Gastroesophageal sphincter (tissue), 4 donors: Measurements from ENCODE around the gene MAGEB2. TPM values are rescaled to one million over a fixed set of nuclear protein-coding genes. Genes with fewer than 3 reads are reported as not detected.
"Not testable (repeated sequence)": the region's sequence is repeated elsewhere in the genome, so short reads cannot be mapped to it uniquely, and the experiment has no call there.

Experiments used
- ATAC-seq: fragments of 150-250 bp; one replicate; pipeline ENCODE4 v1.9.1; 2016; ENCODE audit warnings: mild to moderate bottlenecking, moderate library complexity
- H3K27ac ChIP-seq, 4 donors: fragments of 200-600 bp; sonication (generic) in 3 of 4; 1 replicate in 3 of 4; 2 replicates in 1 of 4; pipeline ENCODE4 v1.5.1; 2016 to 2019
- H3K27me3 ChIP-seq: fragments of 200-600 bp; sonication (generic); one replicate; pipeline ENCODE4 v1.5.1; 2019
- H3K36me3 ChIP-seq, 2 donors: fragments of 200-600 bp; sonication (generic); one replicate each; pipeline ENCODE4 v1.5.1; 2019; ENCODE audit warnings: control low read depth in 1 of 2
- H3K4me1 ChIP-seq, 3 donors: fragments of 200-600 bp; sonication (generic); 1 replicate in 2 of 3; 2 replicates in 1 of 3; pipeline ENCODE4 v1.5.1; 2016 to 2019; ENCODE audit warnings: control low read depth in 2 of 3
- H3K4me3 ChIP-seq, 2 donors: fragments of 200-600 bp; sonication (generic); one replicate each; pipeline ENCODE4 v1.5.1; 2019; ENCODE audit warnings: mild to moderate bottlenecking in 1 of 2, moderate library complexity in 1 of 2
- H3K9me3 ChIP-seq, 3 donors: fragments of 200-600 bp; sonication (generic); one replicate each; pipeline ENCODE4 v1.5.1; 2017 to 2019; ENCODE audit warnings: control low read depth in 2 of 3
- EP300 ChIP-seq: sonication (generic); formaldehyde crosslinking; IDR thresholded peaks from one replicate; pipeline ENCODE4 v1.6.1; 2017; ENCODE audit warnings: antibody characterized with exemption, mild to moderate bottlenecking
- POLR2A ChIP-seq, 2 donors: fragments of 450-650 bp; IDR thresholded peaks; one replicate each; pipeline ENCODE4 v1.6.1; 2017; ENCODE audit warnings: antibody characterized with exemption in 2 of 2, mild to moderate bottlenecking in 2 of 2, moderate library complexity in 1 of 2
- POLR2AphosphoS5 ChIP-seq: sonication (generic); formaldehyde crosslinking; IDR thresholded peaks from one replicate; pipeline ENCODE4 v1.6.1; 2017; ENCODE audit warnings: antibody characterized with exemption
- WGBS, 2 donors: methylation state at CpG; one replicate each; pipeline ENCODE4 v1.1.5; 2018; ENCODE audit warnings: low coverage in 1 of 2; 5-methylcytosine and 5-hydroxymethylcytosine counted together
- total RNA-seq, 4 donors: library from RNA; depleted of rRNA; stranded (reverse); fragments of >200 nt; gene quantifications; one replicate each; pipeline ENCODE4 v1.1.0, GENCODE V29; 2016
- TF ChIP-seq, protein P1 (sequence below), 4 experiments: fragments of 200-600 bp in 2 of 4; fragments of 450-650 bp in 2 of 4; sonication (generic) in 1 of 4; IDR thresholded peaks; one replicate each; pipeline ENCODE4 v1.5.1; 2017 to 2019; ENCODE audit warnings: antibody characterized with exemption in 4 of 4, mild to moderate bottlenecking in 2 of 4, moderate library complexity in 2 of 4

Gene MAGEB2, protein sequence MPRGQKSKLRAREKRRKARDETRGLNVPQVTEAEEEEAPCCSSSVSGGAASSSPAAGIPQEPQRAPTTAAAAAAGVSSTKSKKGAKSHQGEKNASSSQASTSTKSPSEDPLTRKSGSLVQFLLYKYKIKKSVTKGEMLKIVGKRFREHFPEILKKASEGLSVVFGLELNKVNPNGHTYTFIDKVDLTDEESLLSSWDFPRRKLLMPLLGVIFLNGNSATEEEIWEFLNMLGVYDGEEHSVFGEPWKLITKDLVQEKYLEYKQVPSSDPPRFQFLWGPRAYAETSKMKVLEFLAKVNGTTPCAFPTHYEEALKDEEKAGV
- not detected for total RNA-seq

DNA sequence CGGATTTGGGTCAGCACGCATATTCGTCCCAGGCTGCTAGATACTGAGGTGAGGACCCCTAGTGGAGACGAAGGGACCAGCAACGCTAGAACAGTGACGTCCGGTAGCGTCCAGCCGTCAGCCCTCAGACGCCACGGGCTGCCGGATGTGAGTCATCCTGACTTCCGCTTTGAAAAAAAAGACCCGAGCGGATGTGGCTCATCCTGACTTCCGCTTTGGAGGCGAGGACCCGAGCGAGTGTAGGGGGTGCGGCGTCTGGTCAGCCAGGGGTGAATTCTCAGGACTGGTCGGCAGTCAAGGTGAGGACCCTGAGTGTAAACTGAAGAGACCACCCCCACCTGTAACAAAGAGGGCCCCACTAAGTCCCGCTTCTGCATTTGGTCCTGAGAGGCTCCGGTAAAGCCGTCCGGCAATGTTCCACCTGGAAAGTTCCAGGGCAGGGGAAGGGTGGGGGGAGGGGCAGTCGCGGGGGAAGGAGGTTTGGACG is at the start of gene MAGEB2:
MAGEB2 (plus strand) TSS at position 207 of the 487 bp plus-strand sequence. CDS start 3,018 bp downstream, outside the sequence.
- TF ChIP-seq, protein P1, sequence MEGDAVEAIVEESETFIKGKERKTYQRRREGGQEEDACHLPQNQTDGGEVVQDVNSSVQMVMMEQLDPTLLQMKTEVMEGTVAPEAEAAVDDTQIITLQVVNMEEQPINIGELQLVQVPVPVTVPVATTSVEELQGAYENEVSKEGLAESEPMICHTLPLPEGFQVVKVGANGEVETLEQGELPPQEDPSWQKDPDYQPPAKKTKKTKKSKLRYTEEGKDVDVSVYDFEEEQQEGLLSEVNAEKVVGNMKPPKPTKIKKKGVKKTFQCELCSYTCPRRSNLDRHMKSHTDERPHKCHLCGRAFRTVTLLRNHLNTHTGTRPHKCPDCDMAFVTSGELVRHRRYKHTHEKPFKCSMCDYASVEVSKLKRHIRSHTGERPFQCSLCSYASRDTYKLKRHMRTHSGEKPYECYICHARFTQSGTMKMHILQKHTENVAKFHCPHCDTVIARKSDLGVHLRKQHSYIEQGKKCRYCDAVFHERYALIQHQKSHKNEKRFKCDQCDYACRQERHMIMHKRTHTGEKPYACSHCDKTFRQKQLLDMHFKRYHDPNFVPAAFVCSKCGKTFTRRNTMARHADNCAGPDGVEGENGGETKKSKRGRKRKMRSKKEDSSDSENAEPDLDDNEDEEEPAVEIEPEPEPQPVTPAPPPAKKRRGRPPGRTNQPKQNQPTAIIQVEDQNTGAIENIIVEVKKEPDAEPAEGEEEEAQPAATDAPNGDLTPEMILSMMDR (IDR thresholded peaks at IDR 0.05), result no peak
- TF ChIP-seq POLR2A (IDR thresholded peaks at IDR 0.05), result no peak
- TF ChIP-seq EP300, result no peak
- no peak for TF ChIP-seq POLR2AphosphoS5
- Histone ChIP-seq H3K27ac (no peak within 1 kb of the TSS), H3K4me1 (no peaks in the 10 kb centered on the region), H3K4me3 (no peak within 1 kb of the TSS), H3K9me3 (no peaks in the 10 kb centered on the region), H3K27me3 (no peaks in the 10 kb centered on the region), H3K36me3 (no peaks in the 10 kb centered on the region)
- 77 to 97% methylated on average over 7 to 10 of the region's 29 CpGs for WGBS, 2 donors
- ATAC-seq, result no peak

DNA sequence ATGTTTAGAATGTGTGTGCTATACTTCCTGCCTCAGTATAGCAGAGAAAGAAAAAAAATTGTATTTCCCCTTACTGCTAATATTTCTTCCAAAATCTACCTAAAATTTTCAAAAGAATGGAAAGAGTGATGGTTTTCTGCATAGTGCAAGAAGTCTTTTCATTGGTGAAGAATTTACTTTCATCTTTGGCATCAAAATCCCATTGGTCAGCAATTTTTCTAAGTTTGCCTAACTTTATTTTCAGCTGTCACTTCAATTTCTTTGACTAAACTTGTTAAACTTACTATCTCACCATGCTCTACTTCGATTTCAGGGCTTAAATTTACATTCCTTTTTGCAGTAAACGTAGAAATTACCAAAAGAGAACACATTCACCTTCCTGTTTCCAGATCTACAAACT is 44.5 kb upstream of the MAGEB2 start:
- Histone ChIP-seq H3K27me3 (no peaks in the 10 kb centered on the region), H3K4me1 (no peaks in the 10 kb centered on the region), H3K36me3 (no peaks in the 10 kb centered on the region), H3K9me3 (no peaks in the 10 kb centered on the region), H3K4me3 (no peak overlapping the region), H3K27ac (no peak overlapping the region)
- ATAC-seq, result no peak
- TF ChIP-seq, protein P1 (IDR thresholded peaks at IDR 0.05), result no peak
- no peak for TF ChIP-seq POLR2AphosphoS5
- no peak for TF ChIP-seq POLR2A (IDR thresholded peaks at IDR 0.05)
- no peak for TF ChIP-seq EP300
- WGBS, 2 donors, result 37 to 41% methylated on average over 2 of the region's 2 CpGs

DNA sequence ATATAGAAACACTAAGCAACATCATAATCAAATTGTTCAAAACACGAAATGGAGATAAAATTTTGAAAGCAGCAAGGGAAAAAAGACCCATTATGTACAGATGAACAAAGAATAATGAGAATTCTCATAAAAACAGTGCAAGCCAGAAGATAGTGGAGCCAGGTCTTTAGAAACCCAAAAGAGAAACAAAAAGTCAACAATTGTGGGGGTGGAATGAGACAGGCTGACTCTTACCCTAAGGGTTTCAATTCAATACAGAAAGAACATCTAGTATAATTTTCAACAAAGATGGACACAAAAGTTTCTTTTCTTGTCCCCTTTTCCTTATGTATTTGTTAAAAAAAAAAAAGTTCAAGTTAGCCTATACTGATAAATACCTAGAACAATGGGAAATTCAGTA is 34.0 kb upstream of the MAGEB2 start:
- Histone ChIP-seq H3K27me3 (no peaks in the 10 kb centered on the region), H3K36me3 (no peaks in the 10 kb centered on the region), H3K9me3 (no peaks in the 10 kb centered on the region), H3K4me1 (no peaks in the 10 kb centered on the region), H3K4me3 (no peak overlapping the region), H3K27ac (no peak overlapping the region)
- ATAC-seq, result no peak
- 10 to 33% methylated on average over 1 of the region's 1 CpG for WGBS, 2 donors
- TF ChIP-seq POLR2AphosphoS5 (no peak), EP300 (no peak), POLR2A (IDR thresholded peaks at IDR 0.05) (no peak)
- TF ChIP-seq, protein P1 (IDR thresholded peaks at IDR 0.05), result no peak

DNA sequence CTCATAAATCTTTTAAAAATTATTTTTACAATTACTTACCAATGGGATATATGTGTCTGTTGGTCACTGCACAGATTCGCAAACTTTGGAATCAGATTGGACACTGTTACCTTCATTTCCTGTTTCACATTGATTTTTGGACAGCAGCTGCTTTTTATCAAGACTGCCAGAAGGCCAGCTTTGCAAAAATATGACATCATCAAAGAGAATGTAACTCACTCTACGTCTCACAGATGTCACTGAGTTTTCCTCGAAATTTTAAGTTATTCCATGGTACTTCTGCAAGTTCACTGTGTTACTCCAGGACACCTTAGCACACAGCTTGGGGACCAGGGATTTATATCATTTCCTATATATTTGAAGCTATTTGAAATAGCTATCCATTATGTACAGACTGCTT is 31.8 kb upstream of the MAGEB2 start:
- Histone ChIP-seq H3K4me1 (no peaks in the 10 kb centered on the region), H3K36me3 (no peaks in the 10 kb centered on the region), H3K9me3 (no peaks in the 10 kb centered on the region), H3K27me3 (no peaks in the 10 kb centered on the region), H3K4me3 (no peak overlapping the region), H3K27ac (no peak overlapping the region)
- ATAC-seq, result no peak
- no peak for TF ChIP-seq POLR2A (IDR thresholded peaks at IDR 0.05)
- TF ChIP-seq POLR2AphosphoS5, result no peak
- no peak for TF ChIP-seq EP300
- TF ChIP-seq, protein P1 (IDR thresholded peaks at IDR 0.05), result no peak
- 35 to 36% methylated on average over 3 of the region's 3 CpGs for WGBS, 2 donors

DNA sequence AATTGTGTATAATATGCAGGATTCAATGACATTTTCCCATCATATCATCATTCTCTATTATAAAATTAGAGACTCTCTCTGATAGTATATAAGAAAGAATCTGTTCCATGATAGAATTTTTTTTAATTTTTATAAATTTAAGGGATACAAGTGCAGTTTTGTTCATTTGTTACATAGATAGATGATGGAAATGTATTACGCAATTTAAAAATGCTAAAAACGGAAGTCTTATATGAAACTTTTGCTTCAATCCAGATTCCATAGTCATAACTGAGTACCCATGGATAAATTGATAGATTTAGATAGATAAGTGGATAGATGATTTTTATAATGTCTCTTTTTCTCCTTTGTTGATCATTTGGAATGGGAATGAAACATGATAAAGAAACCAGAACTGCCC is 24.9 kb upstream of the MAGEB2 start:
- Histone ChIP-seq H3K27ac (no peak overlapping the region), H3K4me3 (no peak overlapping the region), H3K4me1 (no peaks in the 10 kb centered on the region), H3K36me3 (no peaks in the 10 kb centered on the region), H3K27me3 (no peaks in the 10 kb centered on the region), H3K9me3 (no peaks in the 10 kb centered on the region)
- WGBS, 2 donors, result 71 to 87% methylated on average over 2 of the region's 2 CpGs
- ATAC-seq, result no peak
- TF ChIP-seq EP300 (no peak), POLR2AphosphoS5 (no peak)

DNA sequence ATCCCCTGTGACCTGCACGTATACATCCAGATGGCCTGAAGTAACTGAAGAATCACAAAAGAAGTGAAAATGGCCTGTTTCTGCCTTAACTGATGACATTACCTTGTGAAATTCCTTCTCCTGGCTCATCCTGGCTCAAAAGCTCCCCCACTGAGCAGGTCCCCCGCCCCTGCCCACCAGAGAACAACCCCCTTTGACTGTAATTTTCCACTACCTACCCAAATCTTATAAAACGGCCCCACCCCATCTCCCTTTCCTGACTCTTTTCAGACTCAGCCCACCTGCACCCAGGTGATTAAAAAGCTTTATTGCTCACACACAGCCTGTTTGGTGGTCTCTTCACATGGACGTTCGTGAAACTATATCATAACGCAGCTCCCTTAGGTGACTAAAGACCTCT is 21.5 kb upstream of the MAGEB2 start:
- ATAC-seq, result not testable (repeated sequence)

More for the DNA sequence above, 21.5 kb upstream of the MAGEB2 start:
- not testable (repeated sequence) for H3K9me3 ChIP-seq, H3K27ac ChIP-seq, H3K36me3 ChIP-seq, H3K4me3 ChIP-seq, H3K27me3 ChIP-seq, H3K4me1 ChIP-seq
- WGBS, 2 donors, result 62 to 88% methylated on average over 4 to 6 of the region's 6 CpGs
